HL-60 (cell line): ENCODE data around the gene LGALS12.

ENCODE experiments used
- GABPA ChIP-seq: IDR thresholded peaks from 2 replicates; pipeline ENCODE4 v1.6.1; 2012; ENCODE audit warnings: low read depth
- TF ChIP-seq, protein P1 (sequence below): IDR thresholded peaks from one replicate; pipeline ENCODE4 v1.5.1; 2011; ENCODE audit warnings: low read length, control low read depth, inconsistent platforms; ENCODE audit not compliant: insufficient read depth

DNA sequence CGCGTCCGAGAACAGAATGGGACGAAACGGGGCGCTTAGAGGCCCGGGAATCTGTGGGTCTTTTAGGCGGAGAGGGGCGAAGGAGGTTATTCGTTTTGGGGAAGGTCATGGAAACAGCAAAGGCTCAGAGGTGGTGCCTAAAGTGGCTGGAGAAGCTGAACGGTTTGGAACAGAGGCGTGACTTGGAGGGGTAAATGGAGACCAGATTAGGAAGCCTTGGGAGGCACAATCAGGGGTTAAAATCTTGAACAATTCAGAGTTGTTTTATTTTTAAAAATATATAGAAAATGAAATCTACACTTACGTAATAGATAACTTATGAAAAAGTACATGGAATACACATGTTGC lies 14.7 kb upstream of the LGALS12 start:
- no peak for TF ChIP-seq GABPA
- TF ChIP-seq, protein P1, sequence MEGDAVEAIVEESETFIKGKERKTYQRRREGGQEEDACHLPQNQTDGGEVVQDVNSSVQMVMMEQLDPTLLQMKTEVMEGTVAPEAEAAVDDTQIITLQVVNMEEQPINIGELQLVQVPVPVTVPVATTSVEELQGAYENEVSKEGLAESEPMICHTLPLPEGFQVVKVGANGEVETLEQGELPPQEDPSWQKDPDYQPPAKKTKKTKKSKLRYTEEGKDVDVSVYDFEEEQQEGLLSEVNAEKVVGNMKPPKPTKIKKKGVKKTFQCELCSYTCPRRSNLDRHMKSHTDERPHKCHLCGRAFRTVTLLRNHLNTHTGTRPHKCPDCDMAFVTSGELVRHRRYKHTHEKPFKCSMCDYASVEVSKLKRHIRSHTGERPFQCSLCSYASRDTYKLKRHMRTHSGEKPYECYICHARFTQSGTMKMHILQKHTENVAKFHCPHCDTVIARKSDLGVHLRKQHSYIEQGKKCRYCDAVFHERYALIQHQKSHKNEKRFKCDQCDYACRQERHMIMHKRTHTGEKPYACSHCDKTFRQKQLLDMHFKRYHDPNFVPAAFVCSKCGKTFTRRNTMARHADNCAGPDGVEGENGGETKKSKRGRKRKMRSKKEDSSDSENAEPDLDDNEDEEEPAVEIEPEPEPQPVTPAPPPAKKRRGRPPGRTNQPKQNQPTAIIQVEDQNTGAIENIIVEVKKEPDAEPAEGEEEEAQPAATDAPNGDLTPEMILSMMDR, result no peak
